PC-9 (cell line): ENCODE data around the gene CCM2. TPM values are rescaled to one million over a fixed set of nuclear protein-coding genes. Genes with fewer than 3 reads are reported as not detected.

ENCODE experiments used
- BruUV-seq: library from RNA; stranded (reverse); fragments of 400-500 nt; replicated peaks from 2 replicates; lab custom pipeline; 2021; lab: Mats Ljungman, UMichigan
- CTCF ChIA-PET: fragments of 300-600 bp; sonication (Branson Sonifier 250); formaldehyde crosslinking; loops from one replicate; lab custom pipeline; 2022; ENCODE audit warnings: antibody characterized with exemption; lab: Charles Lee
- POLR2A ChIA-PET: fragments of 300-600 bp; sonication (Branson Sonifier 250); formaldehyde crosslinking; loops from one replicate; lab custom pipeline; 2022; ENCODE audit warnings: antibody characterized with exemption; ENCODE audit not compliant: unreplicated experiment; lab: Charles Lee
- DNase-seq, 2 experiments: peaks; one replicate each; pipeline versions ENCODE4 v3.0.0 to v3.0.0-alpha.2; 2015 to 2022; ENCODE audit warnings: mixed read lengths in 1 of 2
- H2AFZ ChIP-seq: fragments of 200-600 bp; sonication (generic); 2 replicates; pipeline ENCODE4 v1.8.1; 2017; ENCODE audit warnings: antibody characterized with exemption
- H3F3A ChIP-seq: fragments of 200-600 bp; sonication (generic); 2 replicates; pipeline ENCODE4 v1.8.1; 2017; ENCODE audit warnings: antibody characterized with exemption, mild to moderate bottlenecking, low read depth; ENCODE audit not compliant: insufficient read depth
- H3K27ac ChIP-seq: fragments of 200-600 bp; sonication (generic); 2 replicates; pipeline ENCODE4 v1.6.1; 2016; ENCODE audit warnings: mixed run types
- H3K27me3 ChIP-seq: fragments of 200-600 bp; sonication (generic); 2 replicates; pipeline ENCODE4 v1.6.1; 2016; ENCODE audit warnings: low read depth, mixed run types; ENCODE audit not compliant: insufficient read depth
- H3K36me3 ChIP-seq: fragments of 200-600 bp; sonication (generic); 2 replicates; pipeline ENCODE4 v1.6.1; 2016; ENCODE audit warnings: low read depth, mixed run types
- H3K4me1 ChIP-seq: fragments of 200-600 bp; sonication (generic); replicated peaks from 2 replicates; pipeline ENCODE4 v1.6.1; 2016; ENCODE audit warnings: mixed run types; ENCODE audit not compliant: insufficient read depth
- H3K4me2 ChIP-seq: fragments of 200-600 bp; sonication (generic); 2 replicates; pipeline ENCODE4 v1.6.1; 2017; ENCODE audit warnings: mixed run types
- H3K4me3 ChIP-seq: fragments of 200-600 bp; sonication (generic); 2 replicates; pipeline ENCODE4 v1.6.1; 2016; ENCODE audit warnings: mixed run types
- H3K79me2 ChIP-seq: fragments of 200-600 bp; sonication (generic); 2 replicates; pipeline ENCODE4 v1.6.1; 2017; ENCODE audit warnings: low read depth, mixed run types
- H3K9me2 ChIP-seq: fragments of 200-600 bp; sonication (generic); 2 replicates; pipeline ENCODE4 v1.8.1; 2017; ENCODE audit warnings: mild to moderate bottlenecking; ENCODE audit not compliant: insufficient read depth
- H3K9me3 ChIP-seq: fragments of 200-600 bp; sonication (generic); 2 replicates; pipeline ENCODE4 v1.8.1; 2016; ENCODE audit warnings: low read depth; ENCODE audit not compliant: insufficient read depth
- H4K20me1 ChIP-seq: fragments of 200-600 bp; sonication (generic); 2 replicates; pipeline ENCODE4 v1.8.1; 2017; ENCODE audit not compliant: insufficient read depth
- EZH2 ChIP-seq: fragments of 200-600 bp; sonication (generic); IDR thresholded peaks from 2 replicates; pipeline ENCODE4 v1.8.0; 2017; ENCODE audit warnings: antibody characterized with exemption, low read depth
- intact Hi-C: fragments of 100-400 bp; cut with micrococcal nuclease; formaldehyde crosslinking; loops from one replicate; pipeline ENCODE4 v1.10.0; 2022; ENCODE audit not compliant: unreplicated experiment
- total RNA-seq: library from RNA; stranded (reverse); gene quantifications from 2 replicates; pipeline ENCODE4 v1.2.3, GENCODE V29; 2021
- TF ChIP-seq, protein P1 (sequence below): fragments of 200-600 bp; sonication (generic); conservative IDR thresholded peaks from 2 replicates; pipeline ENCODE4 v1.6.1; 2017; ENCODE audit warnings: mixed run types, antibody characterized with exemption, mild to moderate bottlenecking, moderate library complexity

The CCM2 gene
- total RNA-seq, 1 experiment from 2014 or later = 54.2 TPM

DNA sequence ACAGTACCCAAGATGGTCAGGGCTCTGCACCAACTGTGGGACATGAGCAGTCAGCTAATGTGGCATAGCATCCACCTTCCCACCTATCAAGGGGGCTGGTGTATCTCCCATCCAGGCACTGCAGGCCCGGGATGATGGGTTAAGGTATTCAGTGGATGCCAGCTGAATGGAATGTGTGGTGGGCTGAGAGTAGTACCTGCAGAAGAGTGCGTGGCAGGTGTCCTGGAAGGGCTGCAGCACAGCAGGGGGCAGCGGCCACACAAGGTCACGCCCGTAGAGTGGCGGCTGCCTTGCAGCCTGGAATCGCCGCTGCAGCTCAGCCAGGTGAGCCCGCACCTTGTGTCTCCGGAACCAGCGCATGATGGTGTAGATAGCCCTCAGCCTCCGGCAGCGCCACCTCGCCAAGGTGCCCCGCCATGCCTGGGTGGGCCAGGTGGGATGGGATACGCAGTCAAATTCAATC is 34.5 kb upstream of the CCM2 start:
- Histone ChIP-seq H3F3A (peaks cover 3% of the 10 kb centered on the region; the same call in 1 of the 2 replicates), H3K9me2 (no peaks in the 10 kb centered on the region), H3K27ac (no peak overlapping the region), H3K4me1 (peaks cover 12% of the 10 kb centered on the region), H3K9me3 (no peaks in the 10 kb centered on the region), H3K4me3 (no peak overlapping the region), H4K20me1 (no peaks in the 10 kb centered on the region), H2AFZ (no peak overlapping the region), H3K27me3 (no peaks in the 10 kb centered on the region), H3K79me2 (no peaks in the 10 kb centered on the region), H3K36me3 (no peaks in the 10 kb centered on the region), H3K4me2 (no peak overlapping the region)
- ChIA-PET CTCF (no interaction called here), POLR2A (no interaction called here)
- intact Hi-C loops = no loop called here
- no peak for DNase-seq
- no TSS peak for BruUV-seq
- TF ChIP-seq EZH2 = no peak
- TF ChIP-seq, protein P1, sequence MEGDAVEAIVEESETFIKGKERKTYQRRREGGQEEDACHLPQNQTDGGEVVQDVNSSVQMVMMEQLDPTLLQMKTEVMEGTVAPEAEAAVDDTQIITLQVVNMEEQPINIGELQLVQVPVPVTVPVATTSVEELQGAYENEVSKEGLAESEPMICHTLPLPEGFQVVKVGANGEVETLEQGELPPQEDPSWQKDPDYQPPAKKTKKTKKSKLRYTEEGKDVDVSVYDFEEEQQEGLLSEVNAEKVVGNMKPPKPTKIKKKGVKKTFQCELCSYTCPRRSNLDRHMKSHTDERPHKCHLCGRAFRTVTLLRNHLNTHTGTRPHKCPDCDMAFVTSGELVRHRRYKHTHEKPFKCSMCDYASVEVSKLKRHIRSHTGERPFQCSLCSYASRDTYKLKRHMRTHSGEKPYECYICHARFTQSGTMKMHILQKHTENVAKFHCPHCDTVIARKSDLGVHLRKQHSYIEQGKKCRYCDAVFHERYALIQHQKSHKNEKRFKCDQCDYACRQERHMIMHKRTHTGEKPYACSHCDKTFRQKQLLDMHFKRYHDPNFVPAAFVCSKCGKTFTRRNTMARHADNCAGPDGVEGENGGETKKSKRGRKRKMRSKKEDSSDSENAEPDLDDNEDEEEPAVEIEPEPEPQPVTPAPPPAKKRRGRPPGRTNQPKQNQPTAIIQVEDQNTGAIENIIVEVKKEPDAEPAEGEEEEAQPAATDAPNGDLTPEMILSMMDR = no peak

DNA sequence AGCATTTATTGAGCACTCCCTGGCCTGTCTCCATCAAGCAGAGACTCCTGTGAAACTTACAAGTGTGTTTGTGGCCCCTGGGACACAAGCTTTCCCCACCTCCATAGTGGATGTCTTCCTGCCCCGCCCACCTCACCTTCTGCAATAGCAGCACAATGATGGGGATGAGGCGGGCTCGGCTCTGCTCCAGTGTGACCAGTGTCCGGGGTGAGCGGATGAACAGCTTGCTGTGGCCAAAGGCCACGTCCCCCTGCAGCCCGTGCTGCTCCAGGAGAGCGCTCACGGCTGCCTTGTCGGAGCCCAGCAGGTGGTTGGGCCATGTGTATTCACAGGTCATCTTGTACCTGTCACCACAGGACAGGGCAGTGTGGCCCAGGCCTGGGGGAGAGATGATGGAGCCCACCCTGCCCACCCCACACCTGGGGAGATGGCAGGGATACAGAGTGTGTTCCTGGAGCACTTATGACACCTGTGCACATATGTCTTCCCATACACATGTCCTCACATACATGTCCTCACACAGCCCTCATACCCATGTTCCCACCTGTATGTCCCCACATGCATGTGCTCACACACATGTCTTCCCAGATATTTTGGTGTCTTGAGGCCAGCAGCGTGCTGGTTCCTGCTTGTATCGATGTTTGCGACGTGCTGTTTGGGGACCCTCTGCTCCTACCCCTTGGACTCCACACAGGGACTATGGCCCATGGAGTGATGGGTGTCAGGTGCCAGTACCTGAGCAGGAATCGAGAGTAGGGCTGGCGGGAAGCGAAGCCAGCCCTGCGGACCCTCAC is 33.9 kb upstream of the CCM2 start:
- POLR2A ChIA-PET = no interaction called here
- intact Hi-C loops = no loop called here

DNA sequence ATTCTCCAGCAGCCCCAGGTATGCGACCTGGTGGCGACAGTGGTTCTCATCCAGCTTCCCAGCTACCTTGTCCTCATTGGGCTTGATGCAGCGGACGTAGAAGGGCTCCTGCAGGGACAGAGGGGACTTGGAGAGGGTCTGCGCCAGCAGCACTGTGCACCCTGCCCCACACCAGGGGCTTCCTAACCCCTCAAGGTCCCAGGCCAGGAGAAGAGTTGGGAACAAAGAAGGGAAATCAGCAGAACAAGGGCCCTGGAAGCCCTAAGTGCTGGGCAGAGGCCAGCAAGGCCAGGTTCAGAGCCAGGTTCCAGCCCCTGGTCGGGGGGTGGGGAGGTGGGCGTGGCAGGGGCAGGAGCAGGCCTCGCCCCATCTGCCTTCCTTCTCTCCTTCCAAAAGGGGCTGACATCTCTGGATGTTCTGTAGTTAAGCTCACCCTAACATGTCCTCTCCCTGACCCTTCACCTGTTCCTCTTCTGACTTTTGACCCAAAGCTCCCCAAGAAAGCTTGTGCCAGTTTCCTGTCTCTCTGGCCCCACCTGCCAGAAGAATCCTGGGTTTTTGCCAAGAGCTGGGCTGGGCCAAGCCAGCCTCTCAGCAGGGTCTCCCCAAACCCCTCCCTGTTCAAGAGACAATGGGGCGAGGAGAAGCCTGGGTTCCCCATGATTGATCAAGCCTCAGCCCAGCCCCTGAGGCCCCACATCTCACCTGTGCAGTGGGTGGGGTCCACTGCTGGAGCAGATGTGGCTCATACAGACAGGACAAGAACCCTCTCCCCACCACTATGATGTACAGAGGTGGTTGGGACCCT is 33.1 kb upstream of the CCM2 start:
- H3K9me3 ChIP-seq = no peaks in the 10 kb centered on the region
- TF ChIP-seq, protein P1 = no peak
- no peak for TF ChIP-seq EZH2
- ChIA-PET POLR2A (interaction anchor here (0.5 to 0.6 kb wide), 3 partner anchors 111 to 390 kb away, joined by 3 to 4 read pairs (median 3); no protein-coding TSS in a partner anchor), CTCF (interaction anchor here (1.0 kb wide), 1 partner anchor 169 kb away, joined by 3 read pairs; no protein-coding TSS in a partner anchor)
- no TSS peak for BruUV-seq
- H3K4me2 ChIP-seq = peak overlapping the region; percentile 43
- peak in 1 of 2 experiments; percentile 37 for DNase-seq
- H3K79me2 ChIP-seq = no peaks in the 10 kb centered on the region
- no peak overlapping the region for H3K27ac ChIP-seq
- no peaks in the 10 kb centered on the region for H3K9me2 ChIP-seq
- H4K20me1 ChIP-seq = no peaks in the 10 kb centered on the region
- H3K36me3 ChIP-seq = no peaks in the 10 kb centered on the region
- no peak overlapping the region for H3K4me3 ChIP-seq
- H3K4me1 ChIP-seq = peaks cover 12% of the 10 kb centered on the region
- H3F3A ChIP-seq = peaks cover 3% of the 10 kb centered on the region; the same call in 1 of the 2 replicates
- intact Hi-C loops = no loop called here
- no peak overlapping the region for H2AFZ ChIP-seq
- no peaks in the 10 kb centered on the region for H3K27me3 ChIP-seq

More for the DNA sequence above, 33.9 kb upstream of the CCM2 start:
- Histone ChIP-seq H3F3A (peaks cover 3% of the 10 kb centered on the region; the same call in 1 of the 2 replicates), H3K79me2 (no peaks in the 10 kb centered on the region), H3K27ac (no peak overlapping the region), H3K4me2 (no peak overlapping the region), H3K27me3 (no peaks in the 10 kb centered on the region), H3K4me3 (no peak overlapping the region), H3K4me1 (peaks cover 12% of the 10 kb centered on the region), H4K20me1 (no peaks in the 10 kb centered on the region), H3K9me2 (no peaks in the 10 kb centered on the region), H3K36me3 (no peaks in the 10 kb centered on the region), H2AFZ (no peak overlapping the region), H3K9me3 (no peaks in the 10 kb centered on the region)
- DNase-seq = no peak
- CTCF ChIA-PET = no interaction called here
- no peak for TF ChIP-seq EZH2
- TF ChIP-seq, protein P1 = no peak
- no TSS peak for BruUV-seq
